Rectal smooth muscle tissue (tissue), 1 donor: Measurements from ENCODE around the gene ARAP1.

Experiments
- H3K27ac ChIP-seq: one replicate; pipeline ENCODE4 v1.7.0; 2013; ENCODE audit warnings: low read depth, low read length, inconsistent platforms
- H3K27me3 ChIP-seq: one replicate; pipeline ENCODE4 v1.7.0; 2013; ENCODE audit warnings: low read length; ENCODE audit not compliant: control insufficient read depth, insufficient read depth
- H3K36me3 ChIP-seq: one replicate; pipeline ENCODE4 v1.7.0; 2013; ENCODE audit warnings: low read length; ENCODE audit not compliant: control insufficient read depth, insufficient read depth
- H3K4me1 ChIP-seq: one replicate; pipeline ENCODE4 v1.7.0; 2013; ENCODE audit warnings: low read length; ENCODE audit not compliant: control insufficient read depth, insufficient read depth
- H3K4me3 ChIP-seq: one replicate; pipeline ENCODE4 v1.7.0; 2013; ENCODE audit warnings: low read length
- H3K9ac ChIP-seq: one replicate; pipeline ENCODE4 v1.7.0; 2013; ENCODE audit warnings: low read length

The ARAP1 gene

DNA sequence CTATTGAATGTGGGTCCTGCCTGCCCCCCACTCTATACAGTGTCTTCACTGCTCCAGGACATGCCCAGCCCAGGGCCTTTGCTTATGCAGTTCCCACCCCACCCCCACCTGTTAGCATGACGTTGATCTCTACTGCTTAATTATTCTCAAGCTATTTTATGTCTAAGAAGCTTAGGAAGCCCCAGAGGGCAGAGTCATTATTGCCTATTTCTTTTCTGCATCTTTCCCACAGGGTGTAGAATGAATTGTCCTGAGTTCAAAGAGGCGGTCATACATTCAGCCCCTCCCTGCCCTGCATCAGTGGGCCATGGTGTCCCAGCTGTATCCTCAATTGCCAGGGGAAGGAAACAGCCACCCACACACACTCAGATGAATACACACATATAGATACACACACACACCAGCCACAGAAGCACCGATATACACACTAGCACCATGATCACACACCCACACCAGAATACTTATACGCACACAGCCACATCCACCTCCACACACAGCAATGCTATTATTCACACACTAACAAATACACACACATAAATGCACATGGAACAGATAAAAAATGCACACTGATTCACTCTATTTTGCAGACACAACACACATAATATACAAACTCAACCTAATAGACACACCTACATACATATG, 79.5 kb downstream of the ARAP1 start:
- Histone ChIP-seq H3K36me3 (no peaks in the 10 kb centered on the region), H3K4me3 (no peak overlapping the region), H3K9ac (no peak overlapping the region), H3K4me1 (no peaks in the 10 kb centered on the region), H3K27ac (no peak overlapping the region), H3K27me3 (peaks cover 22% of the 10 kb centered on the region)

DNA sequence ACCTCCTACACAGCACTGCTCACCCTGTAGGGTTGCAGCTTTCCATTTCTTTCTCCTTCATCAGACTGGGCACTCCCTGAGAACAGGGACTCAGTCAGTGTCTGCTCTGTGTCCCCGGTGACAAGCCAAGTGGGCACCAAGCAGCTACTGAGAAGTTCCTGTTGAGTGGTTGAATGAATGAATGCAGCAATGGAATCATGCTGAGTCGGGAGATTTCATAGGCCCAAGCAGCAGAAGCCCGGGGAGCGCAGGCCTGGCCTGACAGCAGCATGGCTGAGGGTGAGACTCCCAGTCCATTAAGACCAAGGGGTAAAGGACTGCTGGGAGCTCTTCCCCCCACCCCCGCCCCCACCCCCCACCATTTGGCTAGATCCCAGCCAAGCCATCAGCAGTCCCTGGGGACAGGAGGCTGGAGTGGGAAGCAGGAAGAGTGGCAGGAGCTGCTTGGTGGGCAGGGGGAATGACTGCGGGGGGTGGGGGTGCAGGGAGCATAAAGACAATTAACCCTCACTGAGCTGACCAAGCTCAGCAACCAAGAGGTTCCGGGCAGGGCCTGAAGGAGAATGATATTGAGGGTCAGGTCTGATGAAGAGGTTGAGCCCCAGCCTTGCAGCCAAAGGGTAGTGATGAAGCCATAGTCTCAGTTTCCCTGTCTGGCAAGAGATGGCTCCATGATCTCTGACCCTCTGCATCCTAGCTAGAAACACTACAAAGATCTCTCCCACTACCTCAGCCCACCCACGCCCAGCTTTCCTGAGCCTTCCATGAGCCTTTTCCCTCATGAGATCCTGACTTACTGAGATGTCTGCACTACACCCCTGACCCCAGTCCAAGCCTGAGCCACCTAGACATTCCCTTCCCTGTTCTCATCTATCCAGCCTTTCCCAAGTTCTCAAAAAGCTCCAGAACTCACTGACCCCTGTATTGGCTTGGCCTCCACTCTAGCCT, 80.8 kb downstream of the ARAP1 start:
- Histone ChIP-seq H3K9ac (no peak overlapping the region), H3K4me3 (no peak overlapping the region), H3K36me3 (no peaks in the 10 kb centered on the region), H3K27me3 (peaks cover 22% of the 10 kb centered on the region), H3K4me1 (no peaks in the 10 kb centered on the region), H3K27ac (no peak overlapping the region)

DNA sequence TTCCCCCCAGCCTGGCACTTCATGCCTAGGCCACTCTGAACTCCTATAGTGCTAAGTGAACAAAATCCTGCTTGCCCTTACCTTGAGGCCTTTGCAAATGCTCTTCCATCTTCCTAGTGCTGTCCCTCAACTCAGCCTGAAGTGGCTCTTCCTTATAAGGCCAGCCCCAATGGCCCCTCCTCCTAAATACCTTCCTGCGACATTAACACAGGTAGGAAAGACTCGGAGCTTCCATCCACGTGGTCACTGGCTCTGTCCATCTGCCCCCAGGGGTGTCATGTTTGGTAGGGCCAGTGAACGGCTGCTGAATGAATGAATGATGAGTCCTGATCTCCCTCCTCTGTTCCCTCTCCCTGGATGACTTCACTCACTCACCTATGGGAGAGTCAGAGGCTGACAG, 82.2 kb downstream of the ARAP1 start:
- Histone ChIP-seq H3K27ac (no peak overlapping the region), H3K27me3 (peaks cover 18% of the 10 kb centered on the region), H3K4me1 (no peaks in the 10 kb centered on the region), H3K9ac (no peak overlapping the region), H3K4me3 (no peak overlapping the region), H3K36me3 (no peaks in the 10 kb centered on the region)

DNA sequence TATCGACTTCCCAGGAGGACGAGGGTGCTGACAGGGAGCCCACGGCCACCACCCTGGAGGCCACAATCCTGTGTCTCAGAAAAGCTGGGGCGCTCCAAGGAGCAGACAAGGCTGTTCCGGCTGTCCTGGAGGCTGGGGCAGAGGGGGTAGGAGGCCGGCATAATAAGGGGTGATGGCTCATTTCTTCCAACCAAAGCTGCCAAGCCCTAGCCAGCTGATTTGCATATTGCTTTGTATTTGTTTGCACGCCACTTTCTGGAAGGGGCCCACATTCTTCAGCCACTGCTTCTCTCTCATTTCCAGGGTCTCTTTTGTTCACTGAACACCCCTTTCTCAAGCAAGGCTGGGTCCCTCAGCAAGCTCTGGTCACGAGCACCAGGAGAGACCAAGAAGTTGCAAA, 82.7 kb downstream of the ARAP1 start:
- H3K9ac ChIP-seq = no peak overlapping the region
- peaks cover 17% of the 10 kb centered on the region for H3K27me3 ChIP-seq
- no peaks in the 10 kb centered on the region for H3K4me1 ChIP-seq
- H3K27ac ChIP-seq = no peak overlapping the region
- no peaks in the 10 kb centered on the region for H3K36me3 ChIP-seq
- no peak overlapping the region for H3K4me3 ChIP-seq

DNA sequence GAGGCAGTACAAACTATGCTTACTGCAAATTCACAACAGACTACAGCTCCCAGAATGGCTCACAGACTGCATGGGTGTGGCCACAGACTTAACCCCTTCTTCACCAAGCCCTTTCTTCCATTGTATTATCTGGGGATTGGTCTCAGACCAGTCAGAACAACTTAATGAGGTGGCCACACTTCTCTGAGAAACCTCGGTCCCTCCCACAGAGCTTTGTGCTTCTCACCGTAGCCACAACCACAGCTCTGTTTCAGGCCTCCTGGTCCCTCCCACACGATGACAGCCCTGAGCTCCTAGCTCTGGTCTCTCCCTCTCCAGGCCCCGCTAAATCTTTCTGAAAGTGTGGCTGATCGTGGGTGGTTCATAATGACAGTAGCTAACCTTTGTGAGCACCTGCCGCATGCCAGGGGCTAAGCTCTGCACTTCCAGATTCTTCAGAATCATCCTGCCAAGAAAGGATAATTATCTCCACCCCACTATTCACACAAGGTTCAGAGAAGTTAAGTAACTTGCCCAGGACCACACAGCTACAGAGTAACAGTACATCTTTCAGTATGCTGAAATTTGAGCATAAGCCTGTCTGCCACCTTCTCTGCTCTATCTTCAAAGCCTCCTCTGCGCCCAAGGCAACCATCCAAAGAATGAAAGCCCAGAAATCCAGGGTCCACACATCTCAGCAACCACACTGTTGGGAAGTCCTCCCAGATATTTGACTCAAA, 83.4 kb downstream of the ARAP1 start:
- Histone ChIP-seq H3K4me1 (no peaks in the 10 kb centered on the region), H3K36me3 (no peaks in the 10 kb centered on the region), H3K27me3 (peaks cover 12% of the 10 kb centered on the region), H3K9ac (no peak overlapping the region), H3K27ac (no peak overlapping the region), H3K4me3 (no peak overlapping the region)

DNA sequence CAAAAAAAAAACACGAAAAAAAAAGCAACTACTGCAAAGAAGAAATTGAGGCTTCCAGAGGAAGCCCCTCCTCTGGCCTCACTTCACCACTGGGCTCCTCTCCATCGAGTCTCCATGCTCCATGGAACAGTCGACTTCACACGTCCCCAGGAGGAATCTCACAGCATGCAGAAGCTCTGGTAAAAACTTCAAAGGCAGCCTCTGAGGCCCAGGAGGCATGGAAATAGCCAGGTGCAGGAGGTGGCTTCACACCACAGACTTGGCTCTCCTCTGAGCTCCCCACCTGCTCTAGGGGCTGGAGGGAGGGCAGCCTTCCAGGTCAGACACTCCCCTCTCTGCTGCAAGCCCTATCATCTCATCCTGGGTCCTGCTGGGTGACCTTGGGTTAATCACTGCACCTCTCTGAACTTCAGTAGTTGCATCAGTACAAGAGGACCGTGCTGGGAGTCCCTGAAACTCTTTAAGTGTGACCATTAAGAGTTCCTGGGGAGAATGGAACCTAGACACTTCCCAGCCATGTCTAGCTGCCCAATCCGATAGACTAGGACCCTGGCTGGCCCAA, 86.2 kb downstream of the ARAP1 start:
- no peak overlapping the region for H3K27ac ChIP-seq
- H3K4me1 ChIP-seq = no peaks in the 10 kb centered on the region
- no peak overlapping the region for H3K9ac ChIP-seq
- no peaks in the 10 kb centered on the region for H3K36me3 ChIP-seq
- H3K27me3 ChIP-seq = peaks cover 7% of the 10 kb centered on the region
- H3K4me3 ChIP-seq = no peak overlapping the region

DNA sequence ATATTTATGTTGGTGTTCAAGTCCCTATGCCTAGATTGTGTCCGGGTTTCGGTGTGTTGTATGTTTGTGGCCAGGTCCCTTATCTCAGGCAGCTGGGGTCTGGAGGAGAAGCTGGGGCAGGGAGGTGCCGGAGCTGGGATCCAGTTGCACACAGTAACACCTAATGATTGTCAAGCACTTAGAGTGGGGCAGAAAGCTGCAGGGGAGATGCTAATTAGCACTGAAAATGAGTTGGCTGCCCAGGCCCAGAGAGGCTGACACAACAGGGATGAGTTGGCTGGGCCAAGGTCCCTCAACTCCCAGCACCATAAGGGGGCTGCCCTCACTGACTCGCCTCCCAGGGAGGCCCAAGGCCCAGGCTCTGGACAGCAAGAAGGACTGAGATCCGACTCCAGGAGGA, 90.2 kb downstream of the ARAP1 start:
- Histone ChIP-seq H3K9ac (no peak overlapping the region), H3K4me3 (no peak overlapping the region), H3K36me3 (no peaks in the 10 kb centered on the region), H3K27me3 (peaks cover 2% of the 10 kb centered on the region), H3K4me1 (no peaks in the 10 kb centered on the region), H3K27ac (no peak overlapping the region)

DNA sequence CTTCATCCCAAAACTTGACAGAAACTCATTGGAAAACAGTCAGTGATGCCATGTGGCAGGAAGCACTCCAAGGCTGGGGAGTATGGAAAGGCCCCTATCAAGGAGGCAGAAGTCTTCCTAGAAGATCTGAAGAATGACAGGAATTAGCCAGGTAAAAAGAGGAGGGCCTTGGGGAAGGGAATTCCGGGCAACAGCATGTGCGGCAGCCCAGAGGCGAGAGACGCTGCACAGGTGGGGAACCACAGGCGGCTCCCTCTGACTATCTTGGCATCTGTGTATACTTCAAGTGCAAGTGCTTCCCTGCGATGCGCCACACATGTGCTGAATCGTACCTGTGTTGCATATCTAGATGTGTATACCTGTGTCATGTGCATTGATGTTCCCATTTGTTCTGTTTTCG, 90.7 kb downstream of the ARAP1 start:
- Histone ChIP-seq H3K4me3 (no peak overlapping the region), H3K36me3 (no peaks in the 10 kb centered on the region)

DNA sequence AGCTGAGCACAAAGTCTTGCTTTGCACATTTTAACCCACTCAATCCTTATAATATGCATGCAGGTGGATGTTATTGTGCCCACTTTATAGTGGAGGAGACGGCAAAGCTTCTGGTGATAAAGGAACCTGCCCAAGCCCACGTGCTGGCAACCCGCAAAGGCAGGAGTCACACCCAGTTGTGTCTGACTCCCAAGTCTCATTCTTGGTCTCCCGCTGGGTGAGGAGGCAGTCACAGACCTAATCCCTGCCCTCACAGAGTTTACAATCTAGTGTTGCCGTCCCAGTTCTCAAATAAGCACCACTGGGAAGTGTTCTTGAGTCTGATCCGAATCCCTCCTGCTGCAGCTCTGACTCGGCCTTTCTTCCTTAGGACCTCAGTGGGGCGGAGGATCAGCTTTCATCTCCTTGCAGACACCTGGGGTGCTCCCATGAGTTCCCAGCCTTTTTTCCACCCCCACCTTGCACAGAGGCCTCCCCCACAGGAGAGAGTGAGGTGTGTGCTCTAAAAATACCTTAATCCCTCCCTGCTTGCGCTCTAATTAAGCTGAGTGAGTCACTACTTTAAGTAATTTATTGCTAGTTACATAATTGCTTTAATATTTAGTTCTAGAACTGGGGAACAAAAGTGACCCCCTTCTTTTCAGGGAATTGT, 93.1 kb downstream of the ARAP1 start:
- H3K4me3 ChIP-seq = no peak overlapping the region
- no peaks in the 10 kb centered on the region for H3K4me1 ChIP-seq
- no peaks in the 10 kb centered on the region for H3K36me3 ChIP-seq
- H3K9ac ChIP-seq = no peak overlapping the region
- H3K27ac ChIP-seq = no peak overlapping the region
- H3K27me3 ChIP-seq = peaks cover 2% of the 10 kb centered on the region

More for the DNA sequence above, 90.7 kb downstream of the ARAP1 start:
- H3K27ac ChIP-seq = no peak overlapping the region
- no peaks in the 10 kb centered on the region for H3K4me1 ChIP-seq
- H3K9ac ChIP-seq = no peak overlapping the region
- H3K27me3 ChIP-seq = peaks cover 2% of the 10 kb centered on the region

DNA sequence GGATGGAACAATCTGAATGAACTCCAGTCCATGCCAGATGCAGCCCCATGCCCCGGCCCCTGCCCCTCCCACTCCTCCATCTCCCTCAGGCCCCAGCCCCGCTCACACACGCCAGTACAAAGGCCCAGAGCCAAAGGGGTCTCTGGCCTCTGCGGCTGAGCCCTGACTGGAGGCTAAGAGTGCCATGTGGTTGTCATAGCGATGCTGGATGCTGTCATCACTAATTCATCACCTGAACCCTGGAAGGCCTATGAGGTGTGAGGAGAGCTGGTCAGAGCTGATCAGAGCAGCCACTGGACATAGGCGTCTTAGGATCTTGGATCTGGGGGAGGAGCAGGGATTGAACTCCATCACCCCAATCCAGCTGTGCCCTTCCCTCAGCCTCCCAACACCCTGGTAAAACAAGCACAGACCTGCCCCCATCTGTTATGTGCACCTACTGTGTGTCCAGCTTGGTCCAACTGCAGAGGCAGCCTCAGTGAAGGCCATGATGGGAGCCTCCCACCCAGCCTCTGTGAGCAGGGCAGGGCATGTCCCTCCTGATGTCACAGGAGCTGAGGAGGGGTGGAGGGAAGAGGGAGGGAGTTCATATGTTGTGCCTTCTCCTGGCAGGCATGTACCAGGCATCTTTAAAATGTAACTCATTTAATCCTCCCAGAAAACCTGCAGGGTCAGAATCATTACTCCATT, 94.7 kb downstream of the ARAP1 start:
- H3K36me3 ChIP-seq = no peaks in the 10 kb centered on the region
- H3K4me3 ChIP-seq = no peak overlapping the region
- H3K27ac ChIP-seq = no peak overlapping the region
- H3K27me3 ChIP-seq = no peaks in the 10 kb centered on the region
- no peaks in the 10 kb centered on the region for H3K4me1 ChIP-seq
- no peak overlapping the region for H3K9ac ChIP-seq

DNA sequence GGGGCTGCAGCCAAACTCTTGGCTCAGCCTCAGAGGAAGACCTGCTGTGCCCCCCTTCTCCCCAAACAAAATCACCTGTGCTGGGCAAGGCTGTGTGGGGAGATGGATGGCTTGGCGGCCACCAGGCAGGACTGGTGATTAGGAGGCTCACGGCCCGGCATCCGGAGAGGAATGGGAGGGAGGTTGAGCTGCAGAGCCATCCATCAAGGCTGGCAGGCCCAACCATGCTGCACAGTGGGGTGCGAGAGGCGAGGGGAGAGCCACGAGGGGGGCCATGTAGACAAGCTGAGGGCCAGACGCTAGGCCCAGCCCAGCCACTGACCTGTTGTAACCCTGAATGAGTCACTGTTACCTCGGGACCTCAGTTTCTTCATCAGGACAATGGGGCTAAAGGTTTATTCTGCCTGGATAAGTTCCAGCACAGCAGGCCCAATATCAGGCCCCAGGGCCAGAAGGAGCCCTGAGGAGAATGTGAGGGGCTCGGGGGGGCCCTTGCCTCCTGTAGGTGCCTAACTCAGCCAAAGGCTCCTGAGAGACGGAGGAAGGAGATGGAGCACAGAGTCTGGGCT, 96.2 kb downstream of the ARAP1 start:
- no peak overlapping the region for H3K4me3 ChIP-seq
- no peaks in the 10 kb centered on the region for H3K36me3 ChIP-seq
- no peak overlapping the region for H3K9ac ChIP-seq
- no peak overlapping the region for H3K27ac ChIP-seq
- H3K4me1 ChIP-seq = no peaks in the 10 kb centered on the region
- H3K27me3 ChIP-seq = no peaks in the 10 kb centered on the region
